ENCODE measurements around the gene ZNF362. TPM values are rescaled to one million over a fixed set of nuclear protein-coding genes. Genes with fewer than 3 reads are reported as not detected.

Gene ZNF362
- total RNA-seq, 1 experiment from 2014 or later = 29.5 TPM

DNA sequence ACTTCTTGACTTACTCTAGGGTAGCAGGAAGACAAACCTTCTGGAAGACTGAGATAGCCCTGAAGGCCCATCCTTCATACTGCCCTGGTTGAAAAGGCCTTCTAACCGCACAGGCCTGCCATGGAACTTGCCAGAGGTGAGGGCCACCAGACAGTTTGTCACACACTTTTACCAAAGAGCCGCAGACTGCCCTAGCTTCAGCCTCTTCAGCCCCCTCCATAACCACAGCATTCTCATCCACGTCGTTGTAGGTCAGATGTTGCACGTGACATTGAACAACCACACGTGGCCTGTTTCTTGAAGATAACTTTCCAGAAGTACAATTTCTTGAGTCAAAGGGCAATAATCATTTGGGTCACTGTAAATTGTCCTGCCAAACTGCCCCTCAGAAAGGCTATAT, 18.9 kb downstream of the ZNF362 start:
- DNase-seq = no peak
- Mint-ChIP-seq H3K9me3 (ENCODE audit: low read depth, unreplicated experiment) (no peaks in the 10 kb centered on the region), H3K4me1 (ENCODE audit: low read depth, unreplicated experiment) (no peaks in the 10 kb centered on the region), H3K27me3 (ENCODE audit: unreplicated experiment) (no peaks in the 10 kb centered on the region), H3K27ac (ENCODE audit: unreplicated experiment) (no peak overlapping the region), H3K4me3 (ENCODE audit: low read depth, unreplicated experiment) (no peak overlapping the region), H3K36me3 (ENCODE audit: insufficient read depth, unreplicated experiment) (peaks cover 6% of the 10 kb centered on the region)
- CTCF ChIA-PET = no interaction called here
- TF ChIP-seq, protein P1, sequence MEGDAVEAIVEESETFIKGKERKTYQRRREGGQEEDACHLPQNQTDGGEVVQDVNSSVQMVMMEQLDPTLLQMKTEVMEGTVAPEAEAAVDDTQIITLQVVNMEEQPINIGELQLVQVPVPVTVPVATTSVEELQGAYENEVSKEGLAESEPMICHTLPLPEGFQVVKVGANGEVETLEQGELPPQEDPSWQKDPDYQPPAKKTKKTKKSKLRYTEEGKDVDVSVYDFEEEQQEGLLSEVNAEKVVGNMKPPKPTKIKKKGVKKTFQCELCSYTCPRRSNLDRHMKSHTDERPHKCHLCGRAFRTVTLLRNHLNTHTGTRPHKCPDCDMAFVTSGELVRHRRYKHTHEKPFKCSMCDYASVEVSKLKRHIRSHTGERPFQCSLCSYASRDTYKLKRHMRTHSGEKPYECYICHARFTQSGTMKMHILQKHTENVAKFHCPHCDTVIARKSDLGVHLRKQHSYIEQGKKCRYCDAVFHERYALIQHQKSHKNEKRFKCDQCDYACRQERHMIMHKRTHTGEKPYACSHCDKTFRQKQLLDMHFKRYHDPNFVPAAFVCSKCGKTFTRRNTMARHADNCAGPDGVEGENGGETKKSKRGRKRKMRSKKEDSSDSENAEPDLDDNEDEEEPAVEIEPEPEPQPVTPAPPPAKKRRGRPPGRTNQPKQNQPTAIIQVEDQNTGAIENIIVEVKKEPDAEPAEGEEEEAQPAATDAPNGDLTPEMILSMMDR (IDR thresholded peaks at IDR 0.05; ENCODE audit: unreplicated experiment) = no peak
- intact Hi-C loops (cut with micrococcal nuclease; ENCODE audit: unreplicated experiment) = no loop called here
- BruUV-seq (replicated peaks) = no TSS peak

- no peak overlapping the region for H3K27ac Mint-ChIP-seq (ENCODE audit: unreplicated experiment)
- BruUV-seq (replicated peaks) = no TSS peak
- no peaks in the 10 kb centered on the region for H3K9me3 Mint-ChIP-seq (ENCODE audit: low read depth, unreplicated experiment)
- TF ChIP-seq, protein P1 (IDR thresholded peaks at IDR 0.05; ENCODE audit: unreplicated experiment) = no peak
- no peak overlapping the region for H3K4me3 Mint-ChIP-seq (ENCODE audit: low read depth, unreplicated experiment)
- CTCF ChIA-PET = no interaction called here
- H3K27me3 Mint-ChIP-seq (ENCODE audit: unreplicated experiment) = no peaks in the 10 kb centered on the region
- intact Hi-C loops (cut with micrococcal nuclease; ENCODE audit: unreplicated experiment) = no loop called here
- no peaks in the 10 kb centered on the region for H3K4me1 Mint-ChIP-seq (ENCODE audit: low read depth, unreplicated experiment)
- DNase-seq = no peak
- H3K36me3 Mint-ChIP-seq (ENCODE audit: insufficient read depth, unreplicated experiment) = peaks cover 6% of the 10 kb centered on the region
Observed at GRCh38 chr1:33275706-33276572, 19.6 kb downstream of the ZNF362 start.

GRCh38 chr1:33276573-33277298, 20.4 kb downstream of the ZNF362 start:
- H3K9me3 Mint-ChIP-seq (ENCODE audit: low read depth, unreplicated experiment) = no peaks in the 10 kb centered on the region
- H3K27me3 Mint-ChIP-seq (ENCODE audit: unreplicated experiment) = no peaks in the 10 kb centered on the region
- H3K4me1 Mint-ChIP-seq (ENCODE audit: low read depth, unreplicated experiment) = no peaks in the 10 kb centered on the region
- peaks cover 5% of the 10 kb centered on the region for H3K36me3 Mint-ChIP-seq (ENCODE audit: insufficient read depth, unreplicated experiment)
- BruUV-seq (replicated peaks) = no TSS peak
- CTCF ChIA-PET = no interaction called here
- H3K4me3 Mint-ChIP-seq (ENCODE audit: low read depth, unreplicated experiment) = no peak overlapping the region
- DNase-seq = no peak
- TF ChIP-seq, protein P1 (IDR thresholded peaks at IDR 0.05; ENCODE audit: unreplicated experiment) = no peak
- no peak overlapping the region for H3K27ac Mint-ChIP-seq (ENCODE audit: unreplicated experiment)
- intact Hi-C loops (cut with micrococcal nuclease; ENCODE audit: unreplicated experiment) = no loop called here

GRCh38 chr1:33277488-33278084, 21.3 kb downstream of the ZNF362 start:
- no peaks in the 10 kb centered on the region for H3K27me3 Mint-ChIP-seq (ENCODE audit: unreplicated experiment)
- BruUV-seq (replicated peaks) = no TSS peak
- H3K4me1 Mint-ChIP-seq (ENCODE audit: low read depth, unreplicated experiment) = no peaks in the 10 kb centered on the region
- H3K27ac Mint-ChIP-seq (ENCODE audit: unreplicated experiment) = no peak overlapping the region
- TF ChIP-seq, protein P1 (IDR thresholded peaks at IDR 0.05; ENCODE audit: unreplicated experiment) = no peak
- H3K9me3 Mint-ChIP-seq (ENCODE audit: low read depth, unreplicated experiment) = no peaks in the 10 kb centered on the region
- H3K36me3 Mint-ChIP-seq (ENCODE audit: insufficient read depth, unreplicated experiment) = peaks cover 9% of the 10 kb centered on the region
- no peak overlapping the region for H3K4me3 Mint-ChIP-seq (ENCODE audit: low read depth, unreplicated experiment)
- intact Hi-C loops (cut with micrococcal nuclease; ENCODE audit: unreplicated experiment) = no loop called here
- no peak for DNase-seq
- CTCF ChIA-PET = interaction anchor here (1.2 kb wide), 1 partner anchor 18 kb away, joined by 3 read pairs; no protein-coding TSS in a partner anchor
